Embryonic facial prominence (tissue), 1 donor: ENCODE results near the gene ACOX1.
A peak's percentile ranks its signal among the peaks of the same experiment; 100 is the strongest.

Source experiments
- DNase-seq: peaks from one replicate; pipeline ENCODE4 v3.0.0-alpha.2; 2016; ENCODE audit errors: extremely low spot score

ACOX1 gene

DNA sequence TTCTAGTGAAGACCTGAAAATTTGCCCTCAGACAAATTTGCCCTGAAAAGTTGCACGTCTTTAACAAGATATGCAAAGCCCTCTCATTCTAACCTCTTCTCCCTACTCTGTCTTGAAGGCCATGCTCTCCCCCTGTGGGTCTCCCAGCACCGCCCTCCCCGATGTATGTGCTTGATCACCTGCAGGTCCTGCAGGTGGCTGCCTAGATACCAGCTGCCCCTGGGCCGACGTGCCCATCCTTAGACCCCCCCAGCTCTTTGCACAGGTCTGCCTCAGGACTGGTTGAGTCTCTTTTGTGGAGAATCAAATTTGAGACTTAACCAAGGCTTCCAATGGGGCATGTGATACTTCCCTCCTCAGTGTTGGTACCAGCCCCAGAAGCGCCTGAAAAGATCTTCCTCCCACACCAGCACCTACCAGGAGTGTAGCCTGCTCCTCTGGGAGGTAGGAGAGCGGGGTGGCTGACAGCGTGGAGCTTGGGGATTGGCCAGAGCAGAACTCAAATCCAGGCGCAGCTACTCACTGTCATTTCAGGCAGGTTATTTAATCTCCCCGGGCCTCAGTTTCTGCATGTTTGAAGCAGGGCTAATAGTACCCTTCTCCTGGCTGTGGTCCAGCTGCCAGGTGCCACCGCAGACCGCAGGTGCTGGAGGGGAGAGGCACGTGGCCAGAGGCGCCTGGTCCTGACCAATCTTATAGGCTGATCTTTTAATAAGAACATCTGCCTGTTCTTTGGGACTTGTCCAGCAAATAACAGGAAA is 69.7 kb downstream of the ACOX1 start:
- no peak for DNase-seq

- peak; percentile 16 for DNase-seq
Observed at GRCh38 chr17:75908201-75908600, 70.8 kb downstream of the ACOX1 start.

GRCh38 chr17:75906143-75906884 is 72.7 kb downstream of the ACOX1 start:
- DNase-seq, result no peak

DNA sequence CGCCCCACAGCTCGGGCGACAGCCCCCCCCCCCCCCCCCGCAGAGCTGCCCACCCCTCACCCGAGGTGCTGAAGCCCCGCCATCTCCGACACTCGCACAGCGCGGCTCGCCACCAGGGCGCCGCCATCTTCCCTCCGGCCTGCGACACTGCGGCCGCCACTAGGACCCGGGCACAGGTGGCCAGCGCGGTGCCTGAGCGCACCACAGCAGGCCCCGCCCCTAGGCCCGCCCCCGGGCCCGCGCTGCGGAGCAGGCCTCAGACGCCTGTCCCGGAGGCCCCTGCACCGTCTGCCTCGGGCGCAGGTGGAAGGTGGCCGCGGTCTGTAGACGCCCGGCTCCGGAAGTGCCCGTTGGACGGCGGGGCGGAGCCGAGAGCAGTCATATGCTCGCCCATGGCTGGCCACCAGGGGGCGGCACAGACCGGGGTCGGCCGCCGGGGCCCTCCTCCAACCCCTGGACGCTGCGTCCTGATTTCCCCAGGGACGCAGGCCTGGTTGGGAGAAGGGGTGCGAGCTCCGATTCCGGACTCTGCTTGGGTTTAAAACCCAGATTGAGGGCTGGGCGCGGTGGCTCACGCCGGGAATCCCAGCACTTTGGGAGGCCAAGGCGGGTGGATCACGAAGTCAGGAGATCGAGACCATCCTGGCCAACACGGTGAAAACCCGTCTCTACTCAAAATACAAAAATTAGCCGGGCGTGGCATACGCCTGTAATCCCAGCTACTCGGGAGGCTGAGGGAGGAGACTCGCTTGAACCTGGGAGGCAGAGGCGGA is 74.0 kb downstream of the ACOX1 start, which contains the start of gene MRPL38:
MRPL38 (minus strand) TSS at position 136 of the 773 bp plus-strand sequence; CDS start at position 127, 9 bp downstream.
- DNase-seq, result peak; percentile 78

GRCh38 chr17:75902406-75902805 is 76.6 kb downstream of the ACOX1 start:
- DNase-seq, result no peak

DNA sequence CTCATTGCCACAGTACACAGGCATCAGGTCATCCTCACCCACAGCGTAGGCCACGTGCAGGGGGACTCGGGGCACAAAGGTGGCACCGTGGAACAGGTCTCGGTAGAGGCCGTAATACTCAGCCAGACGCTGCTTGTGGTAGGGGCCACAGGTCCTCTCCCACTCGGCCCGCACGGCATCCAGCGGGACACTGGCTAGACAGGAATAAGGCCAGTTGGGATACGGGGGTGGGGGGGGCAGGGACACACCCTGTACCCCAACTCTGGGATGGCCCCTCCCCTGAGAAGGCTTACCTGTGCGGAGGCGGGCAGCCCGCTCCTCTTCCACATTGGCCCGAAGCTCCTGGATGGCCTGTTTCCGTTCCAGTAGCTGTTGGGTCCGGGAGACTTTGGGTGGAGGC is 77.2 kb downstream of the ACOX1 start:
- DNase-seq, result no peak

DNA sequence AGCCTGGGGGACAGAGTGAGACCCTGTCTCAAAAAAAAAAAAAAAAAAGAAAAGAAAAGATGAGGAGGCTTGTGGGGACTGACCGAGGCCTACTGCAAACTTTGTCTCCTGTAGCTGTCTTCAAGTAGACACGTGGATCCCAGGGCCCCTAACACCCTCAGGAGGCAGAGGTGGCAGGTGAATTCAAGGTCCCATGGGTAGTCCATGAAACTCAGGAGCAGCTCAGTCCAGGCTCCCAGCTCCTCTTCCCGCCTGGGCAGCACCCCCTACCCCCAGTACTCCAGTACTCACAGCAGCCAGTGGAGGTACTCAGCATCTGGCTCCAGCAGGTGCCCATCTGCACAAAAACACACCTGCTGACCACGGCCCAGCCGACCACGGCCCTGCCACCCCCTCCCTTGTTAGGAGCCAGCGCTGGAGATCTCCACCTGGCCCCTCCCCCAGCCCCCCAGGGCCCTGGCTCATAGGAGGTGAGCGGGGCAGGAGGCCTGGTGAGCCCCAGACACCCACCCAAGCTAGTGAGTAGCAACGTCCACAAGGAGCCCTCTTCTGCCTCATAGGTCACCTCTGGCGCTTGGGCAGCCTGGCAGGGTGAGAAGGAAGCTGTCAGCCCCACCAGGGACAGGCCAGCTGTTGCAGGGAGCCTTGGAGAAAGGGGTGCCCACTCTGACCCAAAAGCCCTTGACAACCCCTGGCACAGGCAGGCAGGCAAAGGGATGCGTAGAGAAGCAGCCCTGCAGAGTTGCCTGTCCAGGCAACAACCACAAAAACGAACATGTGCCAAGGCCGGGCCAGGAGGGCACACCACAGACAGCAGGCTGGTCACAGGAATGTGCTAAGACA is 78.1 kb downstream of the ACOX1 start:
- DNase-seq, result no peak

DNA sequence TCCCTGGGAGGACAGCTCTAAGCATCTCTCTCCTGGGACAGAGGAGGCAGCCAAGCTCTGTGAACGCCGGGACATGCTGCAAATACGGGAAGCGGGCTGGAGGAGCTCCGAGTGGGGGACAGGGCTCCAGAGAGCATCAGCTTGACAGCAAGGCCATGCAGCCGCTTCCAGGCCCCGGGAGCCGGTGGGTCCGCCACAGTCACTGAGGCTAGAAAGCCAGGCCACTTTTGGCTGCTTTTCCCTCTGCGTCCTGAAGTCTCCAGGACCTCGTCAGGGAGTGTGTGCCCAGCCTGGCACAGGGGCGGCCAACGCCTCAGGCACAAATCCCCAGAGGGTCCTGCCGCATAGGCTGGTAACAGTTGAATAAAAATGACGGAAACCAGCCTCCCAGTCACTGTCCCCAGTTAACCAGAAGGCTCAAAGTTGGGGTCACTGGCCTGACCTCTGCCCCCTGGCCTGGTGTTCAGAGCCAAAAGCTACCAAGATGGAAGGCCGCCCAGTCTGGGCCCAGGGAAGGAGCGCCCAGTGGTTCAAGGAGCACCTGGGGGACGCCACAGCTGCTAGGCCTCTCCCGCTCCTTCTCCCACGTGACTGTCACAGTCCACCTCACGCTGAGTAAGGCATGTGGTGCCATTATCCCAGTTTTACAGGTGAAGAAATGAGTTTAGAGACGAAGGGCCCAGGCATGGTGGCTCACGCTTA is 79.0 kb downstream of the ACOX1 start:
- no peak for DNase-seq

DNA sequence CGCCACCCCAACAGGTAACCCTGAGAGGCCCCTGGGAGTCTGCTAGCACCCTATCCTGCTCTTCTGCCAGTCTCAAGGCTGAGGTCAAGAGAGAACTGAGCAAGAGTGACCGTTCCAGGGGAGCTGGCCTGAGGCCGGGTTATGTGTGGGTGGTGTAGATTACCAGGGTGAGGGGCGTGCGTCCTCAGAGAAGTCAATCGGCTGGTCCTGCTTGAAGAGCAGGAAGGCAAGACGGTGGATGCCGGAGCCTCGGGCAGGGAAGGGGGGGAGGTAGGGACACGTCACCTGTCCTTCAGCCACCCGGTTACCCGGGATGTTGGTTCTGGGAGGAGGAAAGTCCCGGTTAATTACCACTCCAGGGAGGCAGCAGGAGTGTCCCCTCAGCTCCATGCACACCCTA is 79.6 kb downstream of the ACOX1 start:
- no peak for DNase-seq

DNA sequence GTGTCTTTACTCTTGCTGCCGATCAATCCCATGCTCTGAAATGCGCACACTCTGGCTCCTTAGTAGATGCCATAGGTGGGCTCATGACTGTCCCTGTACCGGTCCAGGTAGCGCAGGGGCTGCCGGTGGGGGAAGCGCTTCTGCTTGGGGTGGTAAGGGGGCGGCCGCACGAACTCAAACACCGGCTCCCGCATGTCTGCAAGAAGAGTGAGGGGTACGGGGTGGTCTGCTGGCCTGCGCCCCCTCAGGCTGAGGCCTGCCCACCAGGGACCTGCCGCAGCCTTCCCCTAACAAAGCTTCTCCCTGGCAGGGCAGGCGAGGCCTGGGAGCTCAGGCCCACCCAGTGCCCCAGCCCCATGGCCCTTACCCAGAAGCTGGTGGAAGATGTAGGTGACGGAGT is 80.2 kb downstream of the ACOX1 start:
- DNase-seq, result no peak

DNA sequence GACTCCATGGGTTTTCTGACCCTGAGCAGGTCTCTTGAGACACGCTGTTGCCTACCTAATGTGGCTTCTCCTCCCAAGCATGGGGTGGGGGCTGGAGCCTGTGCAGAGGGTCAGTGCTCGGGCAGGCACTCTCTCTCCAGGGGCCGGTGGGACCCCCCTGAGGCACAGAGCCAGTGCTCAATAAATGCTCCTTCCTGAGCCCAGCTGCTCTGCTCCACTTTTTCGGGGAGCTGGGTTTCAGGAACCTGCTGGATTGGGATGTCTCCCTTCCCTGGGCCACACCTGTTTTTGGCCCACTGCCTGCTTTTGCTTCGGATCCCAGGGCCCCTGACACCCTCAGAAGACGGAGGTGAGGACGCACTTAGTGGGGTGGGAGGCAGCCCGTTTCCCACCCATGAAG is 80.9 kb downstream of the ACOX1 start:
- no peak for DNase-seq

DNA sequence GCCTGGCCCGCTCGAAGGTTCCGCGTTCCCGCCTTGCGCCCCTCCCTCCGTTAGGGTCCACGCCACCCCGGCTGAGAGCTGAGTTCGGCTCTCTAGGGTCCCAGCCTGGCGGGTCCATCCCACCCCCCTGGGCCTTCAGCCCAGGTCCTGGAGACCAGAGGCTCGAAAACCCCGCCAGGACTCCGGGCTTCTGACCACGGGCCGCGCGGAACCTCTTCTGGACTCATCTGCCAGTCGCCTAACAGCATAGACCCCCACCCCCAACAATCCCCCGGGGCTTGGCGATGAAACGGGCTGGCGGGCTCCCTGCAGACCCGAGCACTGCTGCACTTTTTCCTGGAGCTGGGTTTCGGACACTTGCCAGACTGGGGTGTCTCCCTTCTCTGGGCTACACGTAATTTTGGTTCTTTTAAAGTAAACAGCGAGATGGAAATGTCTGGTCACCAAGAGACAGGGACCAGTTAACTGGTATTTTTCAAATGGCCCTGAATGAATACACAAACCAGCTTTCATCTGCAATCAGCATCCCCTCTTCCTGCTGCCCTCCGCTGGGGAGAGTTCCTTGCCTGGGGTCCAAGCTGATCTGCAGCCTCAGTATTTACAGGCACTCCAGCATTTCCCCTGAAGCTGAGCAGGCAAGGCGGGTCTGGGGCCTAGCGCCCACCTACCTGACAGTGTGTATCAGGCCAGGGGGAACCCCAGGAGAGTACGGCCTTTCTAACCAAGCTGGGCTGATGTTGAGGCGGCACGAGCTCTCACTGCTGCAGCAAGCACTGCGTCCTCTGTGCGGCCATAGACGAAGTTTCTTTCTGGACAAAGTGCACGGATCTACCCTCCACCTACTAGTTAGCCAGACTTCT is 81.6 kb downstream of the ACOX1 start:
- DNase-seq, result no peak

- no peak for DNase-seq
Observed at GRCh38 chr17:75896415-75897159, 82.4 kb downstream of the ACOX1 start, which contains the start of gene TRIM65. TSS of gene TRIM65 (minus strand) at chr17:75896951. CDS start at chr17:75896937, 14 bp downstream.

GRCh38 chr17:75895370-75896155 is 83.4 kb downstream of the ACOX1 start:
- DNase-seq, result no peak

GRCh38 chr17:75894049-75894733 is 84.8 kb downstream of the ACOX1 start:
- DNase-seq, result no peak

GRCh38 chr17:75893305-75894048 is 85.5 kb downstream of the ACOX1 start:
- no peak for DNase-seq
